Lower leg skin (tissue), 4 donors: ENCODE measurements around the gene FGF12. TPM values are rescaled to one million over a fixed set of nuclear protein-coding genes. Genes with fewer than 3 reads are reported as not detected.

Source experiments
- DNase-seq, 2 donors: peaks; one replicate each; pipeline ENCODE4 v3.0.0-alpha.2; 2019; ENCODE audit warnings: low spot score in 2 of 2
- H3K4me3 ChIP-seq: fragments of 200-600 bp; sonication (generic); 2 replicates; pipeline ENCODE4 v1.5.1; 2017; ENCODE audit warnings: mild to moderate bottlenecking, low read depth; ENCODE audit not compliant: poor library complexity, severe bottlenecking
- POLR2A ChIP-seq, 2 donors: fragments of 450-650 bp; IDR thresholded peaks; one replicate each; pipeline ENCODE4 v1.6.1; 2016 to 2017; ENCODE audit warnings: antibody characterized with exemption in 2 of 2, mild to moderate bottlenecking in 1 of 2, moderate library complexity in 1 of 2
- WGBS, 2 donors: methylation state at CpG; one replicate each; pipeline ENCODE4 v1.1.5; 2018; 5-methylcytosine and 5-hydroxymethylcytosine counted together
- intact Hi-C: fragments of 100-400 bp; cut with DNase I; formaldehyde crosslinking; loops from one replicate; pipeline ENCODE4 v1.15.0; 2023; ENCODE audit warnings: low total_unique reads
- total RNA-seq, 4 donors: library from RNA; depleted of rRNA; stranded (reverse); fragments of >200 nt; gene quantifications; one replicate each; pipeline ENCODE4 v1.1.0, GENCODE V29; 2016
- TF ChIP-seq, protein P1 (sequence below), 3 donors: fragments of 450-650 bp; IDR thresholded peaks; one replicate each; pipeline ENCODE4 v1.5.1; 2016; ENCODE audit warnings: antibody characterized with exemption in 3 of 3, mild to moderate bottlenecking in 3 of 3, moderate library complexity in 2 of 3

FGF12 gene
- total RNA-seq, 4 donors from 2014 or later: 0.05 to 0.45 (median 0.19) TPM; not detected in 1

- intact Hi-C loops: no loop called here
- WGBS, 2 donors: 61 to 67% methylated on average over 7 of the region's 7 CpGs
Observed at GRCh38 chr3:192275741-192276355, 451.5 kb downstream of the FGF12 start.

GRCh38 chr3:192273697-192274010, 453.7 kb downstream of the FGF12 start:
- no peak for DNase-seq

More at GRCh38 chr3:192275741-192276355, 451.5 kb downstream of the FGF12 start:
- H3K4me3 ChIP-seq: no peak overlapping the region
- no peak for DNase-seq
- no peak for TF ChIP-seq POLR2A (IDR thresholded peaks at IDR 0.05)
- TF ChIP-seq, protein P1, sequence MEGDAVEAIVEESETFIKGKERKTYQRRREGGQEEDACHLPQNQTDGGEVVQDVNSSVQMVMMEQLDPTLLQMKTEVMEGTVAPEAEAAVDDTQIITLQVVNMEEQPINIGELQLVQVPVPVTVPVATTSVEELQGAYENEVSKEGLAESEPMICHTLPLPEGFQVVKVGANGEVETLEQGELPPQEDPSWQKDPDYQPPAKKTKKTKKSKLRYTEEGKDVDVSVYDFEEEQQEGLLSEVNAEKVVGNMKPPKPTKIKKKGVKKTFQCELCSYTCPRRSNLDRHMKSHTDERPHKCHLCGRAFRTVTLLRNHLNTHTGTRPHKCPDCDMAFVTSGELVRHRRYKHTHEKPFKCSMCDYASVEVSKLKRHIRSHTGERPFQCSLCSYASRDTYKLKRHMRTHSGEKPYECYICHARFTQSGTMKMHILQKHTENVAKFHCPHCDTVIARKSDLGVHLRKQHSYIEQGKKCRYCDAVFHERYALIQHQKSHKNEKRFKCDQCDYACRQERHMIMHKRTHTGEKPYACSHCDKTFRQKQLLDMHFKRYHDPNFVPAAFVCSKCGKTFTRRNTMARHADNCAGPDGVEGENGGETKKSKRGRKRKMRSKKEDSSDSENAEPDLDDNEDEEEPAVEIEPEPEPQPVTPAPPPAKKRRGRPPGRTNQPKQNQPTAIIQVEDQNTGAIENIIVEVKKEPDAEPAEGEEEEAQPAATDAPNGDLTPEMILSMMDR (IDR thresholded peaks at IDR 0.05): no peak

DNA sequence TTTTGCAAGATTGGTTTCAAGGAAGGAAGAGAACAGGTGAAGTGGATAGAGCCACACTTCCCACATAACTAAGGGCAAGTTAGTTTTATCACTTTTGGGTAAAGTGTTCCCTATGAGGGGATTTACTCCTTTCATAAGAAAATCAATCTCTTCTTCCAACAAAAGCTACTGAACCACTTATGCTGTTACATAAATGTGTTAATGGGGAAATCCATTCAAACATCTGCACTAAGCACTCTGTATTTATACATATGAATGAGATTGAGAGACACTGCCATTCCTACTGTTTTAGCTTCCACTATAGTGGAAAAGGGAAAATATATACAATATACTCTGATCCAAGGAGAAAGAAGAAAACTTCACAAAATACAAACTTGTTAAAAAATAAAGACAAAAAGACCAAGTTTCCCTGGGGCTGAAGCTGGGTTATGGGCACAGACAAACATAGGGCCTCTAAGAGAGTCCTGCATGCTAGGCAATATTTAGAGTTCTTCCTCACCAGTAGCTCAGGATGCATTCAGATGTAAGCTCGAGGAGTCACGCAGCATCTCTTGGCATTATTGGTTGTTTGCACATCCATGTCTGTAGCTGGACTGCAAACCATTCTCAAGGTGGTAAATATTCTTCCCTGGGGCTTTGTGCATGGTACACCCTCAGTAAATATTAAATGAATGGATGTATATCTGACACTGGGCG, 454.2 kb downstream of the FGF12 start:
- no peak overlapping the region for H3K4me3 ChIP-seq
- no peak for DNase-seq
- TF ChIP-seq, protein P1 (IDR thresholded peaks at IDR 0.05): no peak
- no peak for TF ChIP-seq POLR2A (IDR thresholded peaks at IDR 0.05)
- 40 to 62% methylated on average over 3 of the region's 3 CpGs for WGBS, 2 donors
- intact Hi-C loops: no loop called here

More at GRCh38 chr3:192273697-192274010, 453.7 kb downstream of the FGF12 start:
- intact Hi-C loops: no loop called here
- WGBS, 2 donors: 40 to 46% methylated on average over 3 of the region's 3 CpGs
- TF ChIP-seq, protein P1 (IDR thresholded peaks at IDR 0.05): no peak
- no peak for TF ChIP-seq POLR2A (IDR thresholded peaks at IDR 0.05)
- no peak overlapping the region for H3K4me3 ChIP-seq

DNA sequence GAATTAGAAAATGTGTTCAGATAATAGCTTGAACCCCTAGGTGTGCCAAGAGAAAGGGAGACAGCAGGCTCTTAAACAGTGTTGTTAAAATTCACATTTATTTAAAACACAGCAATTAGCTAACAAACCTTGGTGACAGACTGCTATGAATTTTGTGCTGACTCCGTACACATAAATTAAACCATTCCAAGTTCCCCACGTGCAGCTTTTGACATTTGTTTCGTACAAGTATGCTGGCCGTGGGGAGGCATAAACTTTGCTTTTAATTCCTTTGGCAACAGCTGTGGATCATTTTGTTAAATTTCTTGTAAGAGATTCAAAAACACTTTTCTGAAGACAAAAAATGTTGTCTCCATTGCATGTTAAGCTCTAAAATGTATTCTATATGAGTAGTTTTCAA, 465.3 kb downstream of the FGF12 start:
- DNase-seq: no peak
- WGBS, 2 donors: 40 to 45% methylated on average over 4 of the region's 4 CpGs
- TF ChIP-seq, protein P1 (IDR thresholded peaks at IDR 0.05): no peak
- TF ChIP-seq POLR2A (IDR thresholded peaks at IDR 0.05): no peak
- intact Hi-C loops: no loop called here
- no peak overlapping the region for H3K4me3 ChIP-seq

DNA sequence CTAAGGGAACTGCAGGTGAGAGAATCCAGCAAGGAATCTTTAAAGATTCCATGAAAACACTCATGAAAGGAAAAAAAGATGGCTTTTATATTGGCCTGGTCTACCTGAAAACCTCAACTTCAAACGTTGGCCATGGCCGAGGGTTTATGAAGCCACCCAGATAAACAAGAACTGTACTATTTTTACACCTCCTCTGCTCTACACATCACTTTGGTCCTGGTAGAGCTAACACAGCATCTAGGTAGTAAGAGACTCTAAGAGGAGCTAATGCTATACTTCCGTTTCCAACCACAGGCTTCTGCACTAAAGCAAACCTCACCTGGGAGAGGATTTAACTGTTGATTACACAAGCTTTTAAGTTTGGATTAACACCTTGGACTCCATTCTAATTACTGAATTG, 466.2 kb downstream of the FGF12 start:
- no peak overlapping the region for H3K4me3 ChIP-seq
- TF ChIP-seq POLR2A (IDR thresholded peaks at IDR 0.05): no peak
- TF ChIP-seq, protein P1 (IDR thresholded peaks at IDR 0.05): no peak
- 85 to 87% methylated on average over 3 of the region's 3 CpGs for WGBS, 2 donors
- no peak for DNase-seq
- intact Hi-C loops: no loop called here
